MM.1S (cell line): Measurements from ENCODE around the gene BRIP1.

ENCODE experiments used
- DNase-seq: peaks from one replicate; pipeline ENCODE4 v3.0.0-alpha.2; 2015
- H2AFZ ChIP-seq: fragments of 300-600 bp; sonication (generic); 2 replicates; pipeline ENCODE4 v1.6.0; 2016; ENCODE audit warnings: antibody characterized with exemption, low read length
- H3F3A ChIP-seq: fragments of 300-600 bp; sonication (generic); 2 replicates; pipeline ENCODE4 v1.6.1; 2016; ENCODE audit warnings: mild to moderate bottlenecking, antibody characterized with exemption, low read length, moderate library complexity, mixed read lengths; ENCODE audit not compliant: insufficient read depth
- H3K27ac ChIP-seq: fragments of 300-600 bp; sonication (generic); 2 replicates; pipeline ENCODE4 v1.5.1; 2016; ENCODE audit warnings: mild to moderate bottlenecking, low read length
- H3K27me3 ChIP-seq: fragments of 300-600 bp; sonication (generic); replicated peaks from 2 replicates; pipeline ENCODE4 v1.6.0; 2016; ENCODE audit warnings: low read length; ENCODE audit not compliant: insufficient read depth
- H3K36me3 ChIP-seq: fragments of 300-600 bp; sonication (generic); replicated peaks from 2 replicates; pipeline ENCODE4 v1.6.1; 2016; ENCODE audit warnings: mild to moderate bottlenecking, low read length, mixed read lengths; ENCODE audit not compliant: insufficient read depth
- H3K4me1 ChIP-seq: fragments of 300-600 bp; sonication (generic); 2 replicates; pipeline ENCODE4 v1.6.1; 2016; ENCODE audit warnings: low read length, mixed read lengths
- H3K4me2 ChIP-seq: fragments of 300-600 bp; sonication (generic); 2 replicates; pipeline ENCODE4 v1.6.0; 2016; ENCODE audit warnings: low read depth, low read length
- H3K4me3 ChIP-seq: fragments of 300-600 bp; sonication (generic); 2 replicates; pipeline ENCODE4 v1.5.1; 2016; ENCODE audit warnings: low read length, mixed read lengths
- H3K79me2 ChIP-seq: fragments of 300-600 bp; sonication (generic); 2 replicates; pipeline ENCODE4 v1.6.1; 2016; ENCODE audit warnings: mixed run types, low read length, mixed read lengths
- H3K9ac ChIP-seq: fragments of 300-600 bp; sonication (generic); 2 replicates; pipeline ENCODE4 v1.6.1; 2016; ENCODE audit warnings: low read length, mixed read lengths
- H3K9me2 ChIP-seq: fragments of 300-600 bp; sonication (generic); replicated peaks from 2 replicates; pipeline ENCODE4 v1.6.1; 2016; ENCODE audit warnings: mild to moderate bottlenecking, low read length, mixed read lengths; ENCODE audit not compliant: insufficient read depth
- H3K9me3 ChIP-seq: fragments of 300-600 bp; sonication (generic); replicated peaks from 2 replicates; pipeline ENCODE4 v1.6.1; 2016; ENCODE audit warnings: mild to moderate bottlenecking, low read length, mixed read lengths; ENCODE audit not compliant: insufficient read depth
- H4K20me1 ChIP-seq: fragments of 300-600 bp; sonication (generic); 2 replicates; pipeline ENCODE4 v1.6.1; 2016; ENCODE audit warnings: mild to moderate bottlenecking, low read length, moderate library complexity, mixed read lengths; ENCODE audit not compliant: insufficient read depth
- EZH2 ChIP-seq: fragments of 300-600 bp; sonication (generic); optimal IDR thresholded peaks from 2 replicates; pipeline ENCODE3; 2017; ENCODE audit warnings: low read depth, mild to moderate bottlenecking, antibody characterized with exemption, low read length, mixed read lengths
- EZH2phosphoT487 ChIP-seq: fragments of 300-600 bp; sonication (generic); IDR thresholded peaks from 2 replicates; pipeline ENCODE4 v1.6.1; 2018; ENCODE audit warnings: antibody characterized with exemption, low read length
- TF ChIP-seq, protein P1 (sequence below): fragments of 300-600 bp; sonication (generic); IDR thresholded peaks from 2 replicates; pipeline ENCODE4 v1.5.1; 2016; ENCODE audit warnings: antibody characterized with exemption, low read length, mixed read lengths

Gene BRIP1

GRCh38 chr17:61904094-61904710 is 40.9 kb upstream of the BRIP1 start:
- Histone ChIP-seq H3K36me3 (no peaks in the 10 kb centered on the region; the same call in 1 of the 2 replicates), H3K27ac (peak overlapping the region; percentile 41; the same call in 1 of the 2 replicates), H4K20me1 (no peaks in the 10 kb centered on the region), H3K4me2 (peak overlapping the region; percentile 57), H3K9me3 (no peaks in the 10 kb centered on the region), H3K4me1 (no peaks in the 10 kb centered on the region), H2AFZ (peak overlapping the region; percentile 35), H3F3A (no peaks in the 10 kb centered on the region), H3K9ac (peak overlapping the region; percentile 33; the same call in 1 of the 2 replicates), H3K9me2 (no peaks in the 10 kb centered on the region), H3K4me3 (peak overlapping the region; percentile 30), H3K79me2 (no peaks in the 10 kb centered on the region), H3K27me3 (no peaks in the 10 kb centered on the region)
- TF ChIP-seq EZH2phosphoT487, result no peak
- DNase-seq, result peak; percentile 87

- H4K20me1 ChIP-seq, result no peaks in the 10 kb centered on the region
- DNase-seq, result no peak
- H3K27me3 ChIP-seq, result no peaks in the 10 kb centered on the region
- no peak for TF ChIP-seq EZH2phosphoT487
- TF ChIP-seq EZH2, result no peak
- TF ChIP-seq, protein P1, sequence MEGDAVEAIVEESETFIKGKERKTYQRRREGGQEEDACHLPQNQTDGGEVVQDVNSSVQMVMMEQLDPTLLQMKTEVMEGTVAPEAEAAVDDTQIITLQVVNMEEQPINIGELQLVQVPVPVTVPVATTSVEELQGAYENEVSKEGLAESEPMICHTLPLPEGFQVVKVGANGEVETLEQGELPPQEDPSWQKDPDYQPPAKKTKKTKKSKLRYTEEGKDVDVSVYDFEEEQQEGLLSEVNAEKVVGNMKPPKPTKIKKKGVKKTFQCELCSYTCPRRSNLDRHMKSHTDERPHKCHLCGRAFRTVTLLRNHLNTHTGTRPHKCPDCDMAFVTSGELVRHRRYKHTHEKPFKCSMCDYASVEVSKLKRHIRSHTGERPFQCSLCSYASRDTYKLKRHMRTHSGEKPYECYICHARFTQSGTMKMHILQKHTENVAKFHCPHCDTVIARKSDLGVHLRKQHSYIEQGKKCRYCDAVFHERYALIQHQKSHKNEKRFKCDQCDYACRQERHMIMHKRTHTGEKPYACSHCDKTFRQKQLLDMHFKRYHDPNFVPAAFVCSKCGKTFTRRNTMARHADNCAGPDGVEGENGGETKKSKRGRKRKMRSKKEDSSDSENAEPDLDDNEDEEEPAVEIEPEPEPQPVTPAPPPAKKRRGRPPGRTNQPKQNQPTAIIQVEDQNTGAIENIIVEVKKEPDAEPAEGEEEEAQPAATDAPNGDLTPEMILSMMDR, result no peak
- H3K9me3 ChIP-seq, result no peaks in the 10 kb centered on the region
- H3F3A ChIP-seq, result no peaks in the 10 kb centered on the region
- no peaks in the 10 kb centered on the region; the same call in 1 of the 2 replicates for H3K36me3 ChIP-seq
- no peak overlapping the region for H3K9ac ChIP-seq
- H3K9me2 ChIP-seq, result no peaks in the 10 kb centered on the region
- H2AFZ ChIP-seq, result no peak overlapping the region
- H3K4me1 ChIP-seq, result no peaks in the 10 kb centered on the region
- no peak overlapping the region for H3K4me3 ChIP-seq
- H3K27ac ChIP-seq, result no peak overlapping the region
- H3K4me2 ChIP-seq, result no peak overlapping the region
- H3K79me2 ChIP-seq, result no peaks in the 10 kb centered on the region
Measured at GRCh38 chr17:61903251-61903650, 39.9 kb upstream of the BRIP1 start.

- H3K4me1 ChIP-seq, result no peaks in the 10 kb centered on the region
Measured at GRCh38 chr17:61897548-61898180, 34.3 kb upstream of the BRIP1 start.

More at GRCh38 chr17:61897548-61898180, 34.3 kb upstream of the BRIP1 start:
- H3K27me3 ChIP-seq, result no peaks in the 10 kb centered on the region
- H3F3A ChIP-seq, result no peaks in the 10 kb centered on the region
- no peak for DNase-seq
- H3K4me3 ChIP-seq, result no peak overlapping the region
- H3K36me3 ChIP-seq, result no peaks in the 10 kb centered on the region; the same call in 1 of the 2 replicates
- TF ChIP-seq EZH2, result no peak
- no peak for TF ChIP-seq EZH2phosphoT487
- TF ChIP-seq, protein P1, result no peak
- H3K9ac ChIP-seq, result no peak overlapping the region
- no peak overlapping the region for H3K27ac ChIP-seq
- no peaks in the 10 kb centered on the region for H4K20me1 ChIP-seq
- no peaks in the 10 kb centered on the region for H3K79me2 ChIP-seq
- no peaks in the 10 kb centered on the region for H3K9me2 ChIP-seq
- H3K4me2 ChIP-seq, result no peak overlapping the region
- H2AFZ ChIP-seq, result no peak overlapping the region
- no peaks in the 10 kb centered on the region for H3K9me3 ChIP-seq
